ENCODE results near the gene TMEM220. TPM values are rescaled to one million over a fixed set of nuclear protein-coding genes. Genes with fewer than 3 reads are reported as not detected.

TMEM220 gene
- total and polyA plus RNA-seq, 2 experiments from 2014 or later: 3.1 to 7.8 TPM

- H3K36me3 Mint-ChIP-seq (ENCODE audit: low read depth): no peaks in the 10 kb centered on the region
- Histone ChIP-seq H3K4me3 (no peak overlapping the region), H2AFZ (no peak overlapping the region), H3F3A (replicated peaks; ENCODE audit: low read depth) (0 out of 2 replicates have a peak, but pooled peaks cover 3% of the 10 kb centered on the region), H3K36me3 (ENCODE audit: insufficient read depth) (no peaks in the 10 kb centered on the region), H3K4me1 (ENCODE audit: insufficient read depth) (peaks cover 5% of the 10 kb centered on the region; the same call in 1 of the 2 replicates), H4K20me1 (replicated peaks; ENCODE audit: insufficient read depth) (no peaks in the 10 kb centered on the region), H3K27ac (ENCODE audit: low read depth) (no peak overlapping the region), H3K27me3 (ENCODE audit: insufficient read depth) (peaks cover 3% of the 10 kb centered on the region; the same call in 1 of the 2 replicates), H3K79me2 (replicated peaks; ENCODE audit: insufficient read depth) (no peaks in the 10 kb centered on the region), H3K4me2 (no peak overlapping the region), H3K9me2 (ENCODE audit: insufficient read depth) (no peaks in the 10 kb centered on the region)
- H3K4me1 Mint-ChIP-seq: peaks cover 4% of the 10 kb centered on the region; the same call in 2 of the 3 replicates
- H3K4me3 Mint-ChIP-seq: no peak overlapping the region
- no peaks in the 10 kb centered on the region; the same call in 2 of the 3 replicates for H3K9me3 Mint-ChIP-seq
- DNase-seq (ENCODE audit: low spot score) (no peak), ATAC-seq (no peak)
- H3K27me3 Mint-ChIP-seq (ENCODE audit: insufficient read depth, low read depth, poor library complexity): peaks cover 5% of the 10 kb centered on the region
- H3K27ac Mint-ChIP-seq: no peak overlapping the region
- no peak for TF ChIP-seq CREB1 (CRISPR knock-in tag; IDR thresholded peaks at IDR 0.05; ENCODE audit: low read depth)
- TF ChIP-seq CTCF (conservative IDR thresholded peaks at IDR 0.05; ENCODE audit: low read depth in 2 of 2): no peak
- no peak for TF ChIP-seq REST (IDR thresholded peaks at IDR 0.05; ENCODE audit: unreplicated experiment)
Observed at GRCh38 chr17:10726196-10726595, 3.6 kb downstream of the TMEM220 start.

DNA sequence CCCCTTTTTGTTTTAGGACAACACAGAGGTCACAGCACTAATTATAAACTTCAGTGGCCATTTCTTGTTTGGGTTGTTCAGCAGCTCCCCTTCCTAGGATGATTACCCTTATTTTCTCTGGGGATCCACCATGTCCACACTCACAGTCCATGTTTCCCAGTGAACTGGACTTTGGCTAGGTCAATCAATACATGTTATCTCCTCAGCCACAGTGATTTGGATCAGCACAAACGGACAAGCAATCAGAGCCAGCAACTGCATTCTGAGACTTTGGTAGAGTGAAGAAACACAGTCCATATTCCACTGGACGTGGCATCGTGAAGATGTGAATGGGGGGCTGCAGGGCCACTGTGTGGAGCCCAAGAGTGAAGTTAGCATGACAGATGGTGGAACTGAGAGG is 4.6 kb downstream of the TMEM220 start:
- Histone ChIP-seq H3K27me3 (ENCODE audit: insufficient read depth) (peaks cover 3% of the 10 kb centered on the region; the same call in 1 of the 2 replicates), H2AFZ (no peak overlapping the region), H3K27ac (ENCODE audit: low read depth) (no peak overlapping the region), H3F3A (replicated peaks; ENCODE audit: low read depth) (0 out of 2 replicates have a peak, but pooled peaks cover 3% of the 10 kb centered on the region), H3K9me2 (ENCODE audit: insufficient read depth) (no peaks in the 10 kb centered on the region), H3K4me1 (ENCODE audit: insufficient read depth) (0 out of 2 replicates have a peak, but pooled peaks cover 5% of the 10 kb centered on the region), H3K79me2 (replicated peaks; ENCODE audit: insufficient read depth) (no peaks in the 10 kb centered on the region), H4K20me1 (replicated peaks; ENCODE audit: insufficient read depth) (no peaks in the 10 kb centered on the region), H3K4me3 (no peak overlapping the region), H3K36me3 (ENCODE audit: insufficient read depth) (no peaks in the 10 kb centered on the region), H3K4me2 (no peak overlapping the region)
- no peaks in the 10 kb centered on the region for H3K36me3 Mint-ChIP-seq (ENCODE audit: low read depth)
- no peak for ATAC-seq
- no peak overlapping the region for H3K27ac Mint-ChIP-seq
- H3K27me3 Mint-ChIP-seq (ENCODE audit: insufficient read depth, low read depth, poor library complexity): peaks cover 1% of the 10 kb centered on the region
- DNase-seq (ENCODE audit: low spot score): no peak
- H3K4me1 Mint-ChIP-seq: no peaks in the 10 kb centered on the region; the same call in 2 of the 3 replicates
- H3K4me3 Mint-ChIP-seq: no peak overlapping the region
- H3K9me3 Mint-ChIP-seq: no peaks in the 10 kb centered on the region
- TF ChIP-seq CREB1 (CRISPR knock-in tag; IDR thresholded peaks at IDR 0.05; ENCODE audit: low read depth) (no peak), ZNF331 (CRISPR knock-in tag; IDR thresholded peaks at IDR 0.05; ENCODE audit: low read depth) (no peak), JUNB (IDR thresholded peaks at IDR 0.05; ENCODE audit: unreplicated experiment) (no peak)
- TF ChIP-seq, protein P1, sequence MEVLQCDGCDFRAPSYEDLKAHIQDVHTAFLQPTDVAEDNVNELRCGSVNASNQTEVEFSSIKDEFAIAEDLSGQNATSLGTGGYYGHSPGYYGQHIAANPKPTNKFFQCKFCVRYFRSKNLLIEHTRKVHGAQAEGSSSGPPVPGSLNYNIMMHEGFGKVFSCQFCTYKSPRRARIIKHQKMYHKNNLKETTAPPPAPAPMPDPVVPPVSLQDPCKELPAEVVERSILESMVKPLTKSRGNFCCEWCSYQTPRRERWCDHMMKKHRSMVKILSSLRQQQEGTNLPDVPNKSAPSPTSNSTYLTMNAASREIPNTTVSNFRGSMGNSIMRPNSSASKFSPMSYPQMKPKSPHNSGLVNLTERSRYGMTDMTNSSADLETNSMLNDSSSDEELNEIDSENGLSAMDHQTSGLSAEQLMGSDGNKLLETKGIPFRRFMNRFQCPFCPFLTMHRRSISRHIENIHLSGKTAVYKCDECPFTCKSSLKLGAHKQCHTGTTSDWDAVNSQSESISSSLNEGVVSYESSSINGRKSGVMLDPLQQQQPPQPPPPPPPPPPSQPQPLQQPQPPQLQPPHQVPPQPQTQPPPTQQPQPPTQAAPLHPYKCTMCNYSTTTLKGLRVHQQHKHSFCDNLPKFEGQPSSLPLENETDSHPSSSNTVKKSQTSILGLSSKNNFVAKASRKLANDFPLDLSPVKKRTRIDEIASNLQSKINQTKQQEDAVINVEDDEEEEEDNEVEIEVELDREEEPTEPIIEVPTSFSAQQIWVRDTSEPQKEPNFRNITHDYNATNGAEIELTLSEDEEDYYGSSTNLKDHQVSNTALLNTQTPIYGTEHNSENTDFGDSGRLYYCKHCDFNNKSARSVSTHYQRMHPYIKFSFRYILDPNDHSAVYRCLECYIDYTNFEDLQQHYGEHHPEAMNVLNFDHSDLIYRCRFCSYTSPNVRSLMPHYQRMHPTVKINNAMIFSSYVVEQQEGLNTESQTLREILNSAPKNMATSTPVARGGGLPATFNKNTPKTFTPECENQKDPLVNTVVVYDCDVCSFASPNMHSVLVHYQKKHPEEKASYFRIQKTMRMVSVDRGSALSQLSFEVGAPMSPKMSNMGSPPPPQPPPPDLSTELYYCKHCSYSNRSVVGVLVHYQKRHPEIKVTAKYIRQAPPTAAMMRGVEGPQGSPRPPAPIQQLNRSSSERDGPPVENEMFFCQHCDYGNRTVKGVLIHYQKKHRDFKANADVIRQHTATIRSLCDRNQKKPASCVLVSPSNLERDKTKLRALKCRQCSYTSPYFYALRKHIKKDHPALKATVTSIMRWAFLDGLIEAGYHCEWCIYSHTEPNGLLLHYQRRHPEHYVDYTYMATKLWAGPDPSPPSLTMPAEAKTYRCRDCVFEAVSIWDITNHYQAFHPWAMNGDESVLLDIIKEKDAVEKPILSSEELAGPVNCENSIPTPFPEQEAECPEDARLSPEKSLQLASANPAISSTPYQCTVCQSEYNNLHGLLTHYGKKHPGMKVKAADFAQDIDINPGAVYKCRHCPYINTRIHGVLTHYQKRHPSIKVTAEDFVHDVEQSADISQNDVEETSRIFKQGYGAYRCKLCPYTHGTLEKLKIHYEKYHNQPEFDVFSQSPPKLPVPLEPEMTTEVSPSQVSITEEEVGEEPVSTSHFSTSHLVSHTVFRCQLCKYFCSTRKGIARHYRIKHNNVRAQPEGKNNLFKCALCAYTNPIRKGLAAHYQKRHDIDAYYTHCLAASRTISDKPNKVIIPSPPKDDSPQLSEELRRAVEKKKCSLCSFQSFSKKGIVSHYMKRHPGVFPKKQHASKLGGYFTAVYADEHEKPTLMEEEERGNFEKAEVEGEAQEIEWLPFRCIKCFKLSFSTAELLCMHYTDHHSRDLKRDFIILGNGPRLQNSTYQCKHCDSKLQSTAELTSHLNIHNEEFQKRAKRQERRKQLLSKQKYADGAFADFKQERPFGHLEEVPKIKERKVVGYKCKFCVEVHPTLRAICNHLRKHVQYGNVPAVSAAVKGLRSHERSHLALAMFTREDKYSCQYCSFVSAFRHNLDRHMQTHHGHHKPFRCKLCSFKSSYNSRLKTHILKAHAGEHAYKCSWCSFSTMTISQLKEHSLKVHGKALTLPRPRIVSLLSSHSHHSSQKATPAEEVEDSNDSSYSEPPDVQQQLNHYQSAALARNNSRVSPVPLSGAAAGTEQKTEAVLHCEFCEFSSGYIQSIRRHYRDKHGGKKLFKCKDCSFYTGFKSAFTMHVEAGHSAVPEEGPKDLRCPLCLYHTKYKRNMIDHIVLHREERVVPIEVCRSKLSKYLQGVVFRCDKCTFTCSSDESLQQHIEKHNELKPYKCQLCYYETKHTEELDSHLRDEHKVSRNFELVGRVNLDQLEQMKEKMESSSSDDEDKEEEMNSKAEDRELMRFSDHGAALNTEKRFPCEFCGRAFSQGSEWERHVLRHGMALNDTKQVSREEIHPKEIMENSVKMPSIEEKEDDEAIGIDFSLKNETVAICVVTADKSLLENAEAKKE (CRISPR knock-in tag; IDR thresholded peaks at IDR 0.05): no peak

Measured in GM23338 (cell line).